Fibroblast of mammary gland (primary cell): ENCODE results near the gene ACAT1.

ENCODE experiments used
- DNase-seq: peaks from one replicate; pipeline ENCODE4 v3.0.0-alpha.2; 2010; ENCODE audit warnings: low read depth
- H3K4me3 ChIP-seq: 2 replicates; pipeline ENCODE4 v1.5.1; 2011; ENCODE audit warnings: low read depth, mild to moderate bottlenecking, low read length, moderate library complexity; ENCODE audit not compliant: control insufficient read depth
- TF ChIP-seq, protein P1 (sequence below): conservative IDR thresholded peaks from 2 replicates; pipeline ENCODE4 v1.5.1; 2011; ENCODE audit warnings: low read depth, low read length, inconsistent platforms; ENCODE audit not compliant: control insufficient read depth, insufficient read depth

ACAT1 gene

DNA sequence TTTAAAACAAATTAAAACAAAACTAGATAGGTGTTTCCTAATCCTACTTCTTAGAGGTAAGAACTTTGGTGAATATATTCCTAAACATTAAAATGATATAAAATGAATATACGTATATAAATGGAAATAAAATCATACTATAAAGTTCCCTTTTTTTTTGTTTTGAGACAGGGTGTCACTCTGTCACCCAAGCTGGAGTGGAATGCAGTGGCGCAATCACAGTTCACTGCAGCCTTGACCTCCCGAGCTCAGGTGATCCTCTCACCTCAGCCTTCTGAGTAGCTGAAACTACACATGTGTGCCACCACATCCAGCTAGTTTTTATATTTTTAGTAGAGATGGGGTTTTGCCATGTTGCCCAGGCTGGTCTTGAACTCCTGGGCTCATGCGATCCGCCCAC, 56.2 kb downstream of the ACAT1 start:
- TF ChIP-seq, protein P1, sequence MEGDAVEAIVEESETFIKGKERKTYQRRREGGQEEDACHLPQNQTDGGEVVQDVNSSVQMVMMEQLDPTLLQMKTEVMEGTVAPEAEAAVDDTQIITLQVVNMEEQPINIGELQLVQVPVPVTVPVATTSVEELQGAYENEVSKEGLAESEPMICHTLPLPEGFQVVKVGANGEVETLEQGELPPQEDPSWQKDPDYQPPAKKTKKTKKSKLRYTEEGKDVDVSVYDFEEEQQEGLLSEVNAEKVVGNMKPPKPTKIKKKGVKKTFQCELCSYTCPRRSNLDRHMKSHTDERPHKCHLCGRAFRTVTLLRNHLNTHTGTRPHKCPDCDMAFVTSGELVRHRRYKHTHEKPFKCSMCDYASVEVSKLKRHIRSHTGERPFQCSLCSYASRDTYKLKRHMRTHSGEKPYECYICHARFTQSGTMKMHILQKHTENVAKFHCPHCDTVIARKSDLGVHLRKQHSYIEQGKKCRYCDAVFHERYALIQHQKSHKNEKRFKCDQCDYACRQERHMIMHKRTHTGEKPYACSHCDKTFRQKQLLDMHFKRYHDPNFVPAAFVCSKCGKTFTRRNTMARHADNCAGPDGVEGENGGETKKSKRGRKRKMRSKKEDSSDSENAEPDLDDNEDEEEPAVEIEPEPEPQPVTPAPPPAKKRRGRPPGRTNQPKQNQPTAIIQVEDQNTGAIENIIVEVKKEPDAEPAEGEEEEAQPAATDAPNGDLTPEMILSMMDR: no peak
- DNase-seq: no peak
- no peak overlapping the region for H3K4me3 ChIP-seq

DNA sequence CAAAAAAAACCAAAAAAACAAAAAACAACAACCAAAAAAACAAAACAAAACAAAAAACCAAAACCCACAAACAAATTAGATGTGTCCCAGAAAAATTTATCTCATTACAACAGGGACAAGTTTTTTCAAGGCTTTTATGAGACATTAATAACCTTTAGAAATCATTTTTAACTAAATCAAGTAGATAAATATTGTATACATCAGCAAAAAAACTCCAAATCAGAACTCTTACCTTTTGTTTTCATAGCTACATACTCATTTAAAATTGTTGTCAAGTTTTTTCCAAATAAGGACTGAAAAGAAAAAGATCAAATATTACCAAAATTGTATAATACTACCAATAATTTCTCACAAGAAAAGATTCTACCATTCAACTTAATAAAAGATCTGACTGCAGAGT, 72.4 kb downstream of the ACAT1 start:
- DNase-seq: no peak
- TF ChIP-seq, protein P1: no peak

DNA sequence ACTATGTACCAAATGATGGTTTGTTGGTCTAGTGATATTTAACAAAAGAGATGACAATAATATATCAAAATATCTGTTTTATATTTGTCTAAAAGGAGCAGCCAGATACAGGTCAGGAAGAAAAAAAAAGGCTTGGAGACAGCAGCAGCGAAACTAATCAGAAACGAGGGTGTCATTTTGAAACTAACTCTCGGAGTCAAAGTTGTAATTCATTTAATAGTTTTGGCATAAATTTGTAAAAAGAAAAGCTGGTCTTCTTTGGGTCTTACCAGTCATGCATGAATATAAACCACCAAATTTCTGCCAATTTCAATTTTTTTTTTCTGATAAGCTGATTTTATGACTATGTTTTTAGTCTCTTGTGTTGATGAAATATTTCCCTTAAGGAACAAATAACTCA, 75.5 kb downstream of the ACAT1 start:
- TF ChIP-seq, protein P1: no peak
- H3K4me3 ChIP-seq: no peak overlapping the region
- no peak for DNase-seq

More for the DNA sequence above, 72.4 kb downstream of the ACAT1 start:
- no peak overlapping the region for H3K4me3 ChIP-seq
